DND-41 (cell line): Measurements from ENCODE around the gene CAMLG.

Source experiments
- ATAC-seq: fragments of 200-7000 bp; cut with Tn5 transposase; 3 replicates; pipeline ENCODE4 v1.9.1; 2021; ENCODE audit warnings: low read depth; ENCODE audit not compliant: insufficient read depth
- DNase-seq: peaks from one replicate; pipeline ENCODE4 v3.0.0-alpha.2; 2020
- H2AFZ ChIP-seq: 2 replicates; pipeline ENCODE4 v1.6.0; 2012; ENCODE audit warnings: low read depth, low read length
- H3K27ac ChIP-seq: 2 replicates; pipeline ENCODE4 v1.5.1; 2012; ENCODE audit warnings: low read length, inconsistent platforms
- H3K27me3 ChIP-seq: fragments of 200-600 bp; sonication (generic); 2 replicates; pipeline ENCODE4 v1.6.0; 2012; ENCODE audit warnings: low read length, mild to moderate bottlenecking, inconsistent platforms; ENCODE audit not compliant: insufficient read depth, poor library complexity
- H3K36me3 ChIP-seq: 2 replicates; pipeline ENCODE4 v1.5.1; 2012; ENCODE audit warnings: low read length, inconsistent platforms; ENCODE audit not compliant: insufficient read depth
- H3K4me1 ChIP-seq: 2 replicates; pipeline ENCODE4 v1.5.1; 2012; ENCODE audit warnings: mild to moderate bottlenecking, low read length; ENCODE audit not compliant: insufficient read depth
- H3K4me2 ChIP-seq: 2 replicates; pipeline ENCODE4 v1.6.0; 2012; ENCODE audit warnings: mild to moderate bottlenecking, moderate library complexity, low read length, inconsistent platforms; ENCODE audit not compliant: insufficient read depth
- H3K4me3 ChIP-seq, 2 experiments: fragments of 200-600 bp in 1 of 2; shearing (Covaris generic) in 1 of 2; 2 replicates each; pipeline ENCODE4 v1.5.1; 2012 to 2016; ENCODE audit warnings: inconsistent platforms in 2 of 2, low read length in 2 of 2, mild to moderate bottlenecking in 2 of 2, low read depth in 1 of 2, moderate library complexity in 1 of 2
- H3K79me2 ChIP-seq: 2 replicates; pipeline ENCODE4 v1.6.0; 2012; ENCODE audit warnings: low read length, inconsistent platforms; ENCODE audit not compliant: insufficient read depth
- H3K9ac ChIP-seq: 2 replicates; pipeline ENCODE4 v1.6.0; 2012; ENCODE audit warnings: low read depth, mild to moderate bottlenecking, inconsistent platforms, low read length, moderate library complexity
- H3K9me3 ChIP-seq: 2 replicates; pipeline ENCODE4 v1.5.1; 2012; ENCODE audit warnings: low read length, moderate library complexity, mild to moderate bottlenecking, inconsistent platforms; ENCODE audit not compliant: insufficient read depth, severe bottlenecking
- H4K20me1 ChIP-seq: 2 replicates; pipeline ENCODE4 v1.6.0; 2012; ENCODE audit warnings: low read length; ENCODE audit not compliant: insufficient read depth
- CTCF ChIP-seq: IDR thresholded peaks from 2 replicates; pipeline ENCODE4 v1.5.1; 2012; ENCODE audit warnings: borderline replicate concordance, low read length, moderate library complexity, mild to moderate bottlenecking; ENCODE audit not compliant: poor library complexity, severe bottlenecking; ENCODE audit errors: extremely low read depth
- EZH2 ChIP-seq: IDR thresholded peaks from 3 replicates; pipeline ENCODE4 v1.6.1; 2012; ENCODE audit warnings: borderline replicate concordance, low read depth, mild to moderate bottlenecking, moderate library complexity, low read length, inconsistent platforms; ENCODE audit not compliant: severe bottlenecking

The CAMLG gene

GRCh38 chr5:134769206-134769605 is 30.9 kb downstream of the CAMLG start:
- no peak overlapping the region for H3K27ac ChIP-seq
- H3K9me3 ChIP-seq = no peaks in the 10 kb centered on the region
- no peak overlapping the region for H2AFZ ChIP-seq
- no peaks in the 10 kb centered on the region for H3K27me3 ChIP-seq
- no peak for DNase-seq
- no peak overlapping the region for H3K9ac ChIP-seq
- H3K79me2 ChIP-seq = peaks cover 22% of the 10 kb centered on the region
- TF ChIP-seq CTCF (no peak), EZH2 (no peak)
- no peak for ATAC-seq
- no peaks in the 10 kb centered on the region; the same call in 1 of the 2 replicates for H4K20me1 ChIP-seq
- H3K4me2 ChIP-seq = no peak overlapping the region
- H3K4me1 ChIP-seq = no peaks in the 10 kb centered on the region
- no peak overlapping the region for H3K4me3 ChIP-seq
- H3K36me3 ChIP-seq = peaks cover 94% of the 10 kb centered on the region

- H3K4me3 ChIP-seq = no peak overlapping the region
- H3K4me2 ChIP-seq = no peak overlapping the region
- no peaks in the 10 kb centered on the region for H3K9me3 ChIP-seq
- DNase-seq (no peak), ATAC-seq (no peak)
- H3K79me2 ChIP-seq = 0 out of 2 replicates have a peak, but pooled peaks cover 2% of the 10 kb centered on the region
- H4K20me1 ChIP-seq = no peaks in the 10 kb centered on the region; the same call in 1 of the 2 replicates
- H3K27me3 ChIP-seq = no peaks in the 10 kb centered on the region
- no peak overlapping the region for H3K9ac ChIP-seq
- no peaks in the 10 kb centered on the region for H3K4me1 ChIP-seq
- no peak overlapping the region for H3K27ac ChIP-seq
- H3K36me3 ChIP-seq = peaks cover 91% of the 10 kb centered on the region
- H2AFZ ChIP-seq = no peak overlapping the region
- no peak for TF ChIP-seq CTCF
- no peak for TF ChIP-seq EZH2
These were observed 34.2 kb downstream of the CAMLG start for GRCh38 chr5:134772461-134773125.

- Histone ChIP-seq H4K20me1 (no peaks in the 10 kb centered on the region; the same call in 1 of the 2 replicates), H3K9me3 (no peaks in the 10 kb centered on the region), H3K4me2 (no peak overlapping the region), H3K4me1 (no peaks in the 10 kb centered on the region), H3K9ac (no peak overlapping the region), H3K27ac (no peak overlapping the region), H2AFZ (no peak overlapping the region), H3K4me3 (no peak overlapping the region), H3K79me2 (no peaks in the 10 kb centered on the region), H3K27me3 (no peaks in the 10 kb centered on the region), H3K36me3 (peaks cover 87% of the 10 kb centered on the region)
- ATAC-seq (no peak), DNase-seq (no peak)
- TF ChIP-seq CTCF = no peak
- no peak for TF ChIP-seq EZH2
These were observed 39.0 kb downstream of the CAMLG start for GRCh38 chr5:134777366-134777765.
